Measurements from ENCODE around the gene AMMECR1. TPM values are rescaled to one million over a fixed set of nuclear protein-coding genes. Genes with fewer than 3 reads are reported as not detected.

Gene AMMECR1
- total and polyA plus RNA-seq, 2 of the 4 experiments (the other 2 are of a cell fraction): 7.0 to 11.3 TPM

- H4K8ac ChIP-seq (ENCODE audit: low read depth in 2 of 2, low read length in 2 of 2): no peak overlapping the region
- H2BK5ac ChIP-seq (ENCODE audit: low read depth, low read length, poor library complexity, severe bottlenecking): no peak overlapping the region
- DNase-seq (no peak), ATAC-seq (ENCODE audit: low read depth) (no peak)
- no TSS peak for BruUV-seq (replicated peaks)
- no peak overlapping the region for H4K5ac ChIP-seq (ENCODE audit: low read depth, low read length)
- no peaks in the 10 kb centered on the region for H3K4me1 ChIP-seq (ENCODE audit: control insufficient read depth, insufficient read depth, low read length)
- POLR2A ChIA-PET (ENCODE audit: unreplicated experiment): no interaction called here
- H3K27ac ChIP-seq (ENCODE audit: insufficient read depth, low read length): no peak overlapping the region
- no peak overlapping the region for H2BK20ac ChIP-seq (ENCODE audit: low read depth, low read length)
- H3K27me3 ChIP-seq (ENCODE audit: control insufficient read depth, insufficient read depth, low read length): no peaks in the 10 kb centered on the region; the same call in 1 of the 2 replicates
- intact Hi-C loops (cut with micrococcal nuclease): no loop called here
- no peak overlapping the region for H3K18ac ChIP-seq (ENCODE audit: low read depth, low read length)
- H4K91ac ChIP-seq (ENCODE audit: insufficient read depth, low read depth, low read length): no peak overlapping the region
- no peaks in the 10 kb centered on the region for H3K9me1 ChIP-seq (ENCODE audit: insufficient read depth, low read length)
- dilution Hi-C loops (cut with HindIII; ENCODE audit: low sequenced_read_pairs, unreplicated experiment): no loop called here
- H3K9ac ChIP-seq (ENCODE audit: low read depth, low read length): no peak overlapping the region
- CTCF ChIA-PET: no interaction called here
- H3K79me1 ChIP-seq (ENCODE audit: low read depth in 1 of 2, low read length in 2 of 2): peaks cover 0 to 17% of the 10 kb centered on the region in 2 experiments; a peak in 2 of 4 replicates
- no peak for TF ChIP-seq CTCF (conservative IDR thresholded peaks at IDR 0.05; ENCODE audit: low read depth, low read length)
- TF ChIP-seq POLR2A (IDR thresholded peaks at IDR 0.05; ENCODE audit: low read depth, low read length): no peak
- no peak for TF ChIP-seq CHD1 (IDR thresholded peaks at IDR 0.05; ENCODE audit: low read depth, low read length)
- TF ChIP-seq RAD21 (IDR thresholded peaks at IDR 0.05; ENCODE audit: low read length): no peak
- TF ChIP-seq MXI1 (IDR thresholded peaks at IDR 0.05; ENCODE audit: borderline replicate concordance, low read depth, low read length): no peak
- TF ChIP-seq RCOR1 (IDR thresholded peaks at IDR 0.05; ENCODE audit: insufficient replicate concordance, low read length): no peak
- no peak for TF ChIP-seq ELK1 (IDR thresholded peaks at IDR 0.05; ENCODE audit: borderline replicate concordance, low read depth, low read length)
- TF ChIP-seq MAZ (IDR thresholded peaks at IDR 0.05; ENCODE audit: borderline replicate concordance, low read depth, low read length): no peak
- TF ChIP-seq BHLHE40 (IDR thresholded peaks at IDR 0.05; ENCODE audit: low read depth, low read length): no peak
- no peak for TF ChIP-seq FOS (IDR thresholded peaks at IDR 0.05; ENCODE audit: low read depth, low read length)
- no peak for TF ChIP-seq SMC3 (IDR thresholded peaks at IDR 0.05; ENCODE audit: low read depth, low read length)
- no peak for TF ChIP-seq MAFK (IDR thresholded peaks at IDR 0.05; ENCODE audit: low read depth, low read length)
- TF ChIP-seq, protein P1, sequence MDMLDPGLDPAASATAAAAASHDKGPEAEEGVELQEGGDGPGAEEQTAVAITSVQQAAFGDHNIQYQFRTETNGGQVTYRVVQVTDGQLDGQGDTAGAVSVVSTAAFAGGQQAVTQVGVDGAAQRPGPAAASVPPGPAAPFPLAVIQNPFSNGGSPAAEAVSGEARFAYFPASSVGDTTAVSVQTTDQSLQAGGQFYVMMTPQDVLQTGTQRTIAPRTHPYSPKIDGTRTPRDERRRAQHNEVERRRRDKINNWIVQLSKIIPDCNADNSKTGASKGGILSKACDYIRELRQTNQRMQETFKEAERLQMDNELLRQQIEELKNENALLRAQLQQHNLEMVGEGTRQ (IDR thresholded peaks at IDR 0.05; ENCODE audit: low read depth, low read length): no peak
- no peak overlapping the region for H2BK15ac ChIP-seq (ENCODE audit: low read depth, low read length)
- H3K36me3 ChIP-seq (ENCODE audit: control insufficient read depth, insufficient read depth, low read length): no peaks in the 10 kb centered on the region
- no CpG with 5 or more reads among the region's 1 CpG for WGBS, 2 experiments (ENCODE audit: extremely low coverage in 2 of 2, insufficient read length in 1 of 2)
- no peak overlapping the region for H3K4ac ChIP-seq (ENCODE audit: low read depth, low read length)
- in situ Hi-C loops (cut with MboI; ENCODE audit: low sequenced_read_pairs): no loop called here
- H4K20me1 ChIP-seq (ENCODE audit: insufficient read depth, low read length): no peaks in the 10 kb centered on the region
- no peak overlapping the region for H2AFZ ChIP-seq (replicated peaks; ENCODE audit: low read length, poor library complexity)
- H2BK120ac ChIP-seq (ENCODE audit: low read depth, low read length): no peak overlapping the region
- no peak overlapping the region for H3K56ac ChIP-seq (ENCODE audit: extremely low read depth, insufficient read depth, low read length)
- H3K9me3 ChIP-seq (ENCODE audit: control insufficient read depth, insufficient read depth, low read length): no peaks in the 10 kb centered on the region; the same call in 1 of the 2 replicates
- H3K23ac ChIP-seq (ENCODE audit: low read depth, low read length): no peak overlapping the region
- H3K4me3 ChIP-seq (ENCODE audit: insufficient read depth, low read depth, low read length): no peak overlapping the region
- no peak overlapping the region for H3K14ac ChIP-seq (replicated peaks; ENCODE audit: low read depth, low read length)
- no peak overlapping the region for H2AK5ac ChIP-seq (ENCODE audit: low read depth, low read length)
- no peak overlapping the region for H3K4me2 ChIP-seq (ENCODE audit: low read depth, low read length)
- no peak overlapping the region for H2AK9ac ChIP-seq (replicated peaks; ENCODE audit: low read depth, low read length, poor library complexity)
Measured at GRCh38 chrX:110304371-110304770, 13.5 kb downstream of the AMMECR1 start.
